Fibroblast of lung (primary cell): ENCODE data around the gene NEO1.

Experiments used
- EZH2 ChIP-seq: IDR thresholded peaks from 2 replicates; pipeline ENCODE4 v1.5.1; 2012; ENCODE audit warnings: low read length, control low read depth, mild to moderate bottlenecking; ENCODE audit errors: missing control alignments
- TF ChIP-seq, protein P1 (sequence below), 2 donors: IDR thresholded peaks in 1 of 2; conservative IDR thresholded peaks in 1 of 2; 1 replicate in 1 of 2; 2 replicates in 1 of 2; pipeline ENCODE4 v1.5.1; 2011 to 2012; ENCODE audit warnings: low read length in 2 of 2, control low read depth in 1 of 2, inconsistent platforms in 1 of 2, low read depth in 1 of 2, mild to moderate bottlenecking in 1 of 2

DNA sequence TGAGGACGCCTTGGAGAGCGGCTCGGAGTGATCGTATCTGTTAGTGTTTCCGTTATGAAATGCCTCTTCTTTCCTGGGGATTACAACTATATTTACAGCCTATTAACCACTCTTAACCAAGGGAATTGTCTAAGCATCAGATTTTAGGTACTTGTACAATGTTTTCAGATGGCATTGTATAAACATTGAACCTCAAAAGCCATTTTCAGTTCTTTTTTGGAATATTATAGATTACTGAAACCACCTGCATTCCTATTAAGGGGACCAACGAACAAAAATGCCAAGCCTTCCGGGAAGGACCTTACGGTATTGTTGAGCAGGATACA lies 1.1 kb downstream of the NEO1 start:
- TF ChIP-seq, protein P1, sequence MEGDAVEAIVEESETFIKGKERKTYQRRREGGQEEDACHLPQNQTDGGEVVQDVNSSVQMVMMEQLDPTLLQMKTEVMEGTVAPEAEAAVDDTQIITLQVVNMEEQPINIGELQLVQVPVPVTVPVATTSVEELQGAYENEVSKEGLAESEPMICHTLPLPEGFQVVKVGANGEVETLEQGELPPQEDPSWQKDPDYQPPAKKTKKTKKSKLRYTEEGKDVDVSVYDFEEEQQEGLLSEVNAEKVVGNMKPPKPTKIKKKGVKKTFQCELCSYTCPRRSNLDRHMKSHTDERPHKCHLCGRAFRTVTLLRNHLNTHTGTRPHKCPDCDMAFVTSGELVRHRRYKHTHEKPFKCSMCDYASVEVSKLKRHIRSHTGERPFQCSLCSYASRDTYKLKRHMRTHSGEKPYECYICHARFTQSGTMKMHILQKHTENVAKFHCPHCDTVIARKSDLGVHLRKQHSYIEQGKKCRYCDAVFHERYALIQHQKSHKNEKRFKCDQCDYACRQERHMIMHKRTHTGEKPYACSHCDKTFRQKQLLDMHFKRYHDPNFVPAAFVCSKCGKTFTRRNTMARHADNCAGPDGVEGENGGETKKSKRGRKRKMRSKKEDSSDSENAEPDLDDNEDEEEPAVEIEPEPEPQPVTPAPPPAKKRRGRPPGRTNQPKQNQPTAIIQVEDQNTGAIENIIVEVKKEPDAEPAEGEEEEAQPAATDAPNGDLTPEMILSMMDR (conservative IDR thresholded peaks at IDR 0.05 in 1 of 2, IDR thresholded peaks at IDR 0.05 in 1 of 2; ENCODE audit: low read depth in 1 of 2, low read length in 2 of 2) = no peak
- no peak for TF ChIP-seq EZH2
